Endodermal cell (in vitro differentiated cells): Measurements from ENCODE around the gene PRKG2. TPM values are rescaled to one million over a fixed set of nuclear protein-coding genes. Genes with fewer than 3 reads are reported as not detected.

Source experiments
- DNase-seq: peaks from one replicate; pipeline ENCODE4 v3.0.0-alpha.2; 2017
- H3K27ac ChIP-seq: 2 replicates; pipeline ENCODE4 v1.5.1; 2013; ENCODE audit warnings: mild to moderate bottlenecking, low read depth, low read length, moderate library complexity
- H3K27me3 ChIP-seq: 2 replicates; pipeline ENCODE4 v1.6.1; 2013; ENCODE audit warnings: mild to moderate bottlenecking, low read length, moderate library complexity; ENCODE audit not compliant: insufficient read depth, control insufficient read depth, poor library complexity, severe bottlenecking
- H3K36me3 ChIP-seq: 2 replicates; pipeline ENCODE4 v1.7.0; 2013; ENCODE audit warnings: mild to moderate bottlenecking, low read length, moderate library complexity; ENCODE audit not compliant: control insufficient read depth, insufficient read depth
- H3K4me1 ChIP-seq: one replicate; pipeline ENCODE4 v1.7.0; 2013; ENCODE audit warnings: low read length; ENCODE audit not compliant: control insufficient read depth, insufficient read depth
- H3K4me3 ChIP-seq: 2 replicates; pipeline ENCODE4 v1.5.1; 2013; ENCODE audit warnings: mild to moderate bottlenecking, low read length, moderate library complexity
- H3K9ac ChIP-seq: 2 replicates; pipeline ENCODE4 v1.6.1; 2013; ENCODE audit warnings: mild to moderate bottlenecking, low read length, moderate library complexity; ENCODE audit not compliant: poor library complexity, severe bottlenecking; ENCODE audit errors: extremely low read depth
- H3K9me3 ChIP-seq: 2 replicates; pipeline ENCODE4 v1.6.1; 2013; ENCODE audit warnings: mild to moderate bottlenecking, low read length, moderate library complexity; ENCODE audit not compliant: control insufficient read depth
- H3K27ac Mint-ChIP-seq: 2 replicates; pipeline ENCODE4 v1.8.0; 2020; ENCODE audit warnings: mixed read lengths
- H3K27me3 Mint-ChIP-seq: 2 replicates; pipeline ENCODE4 v1.8.0; 2021; ENCODE audit warnings: mild to moderate bottlenecking, mixed read lengths; ENCODE audit not compliant: insufficient read depth
- H3K36me3 Mint-ChIP-seq: 2 replicates; pipeline ENCODE4 v1.8.0; 2020; ENCODE audit warnings: low read depth, mixed read lengths
- H3K4me1 Mint-ChIP-seq: 2 replicates; pipeline ENCODE4 v1.8.0; 2020; ENCODE audit warnings: mixed read lengths
- H3K4me3 Mint-ChIP-seq: 2 replicates; pipeline ENCODE4 v1.8.0; 2020; ENCODE audit warnings: mild to moderate bottlenecking, moderate library complexity, mixed read lengths
- H3K9me3 Mint-ChIP-seq: 2 replicates; pipeline ENCODE4 v1.8.0; 2020; ENCODE audit warnings: mild to moderate bottlenecking, mixed read lengths
- WGBS, 2 experiments: methylation state at CpG; one replicate each; pipeline versions ENCODE4 v1.1.5 to v1.1.7; 2013; ENCODE audit warnings: missing lambda C conversion rate in 2 of 2, mixed read lengths in 1 of 2; ENCODE audit not compliant: insufficient coverage in 1 of 2, insufficient read length in 1 of 2; 5-methylcytosine and 5-hydroxymethylcytosine counted together
- total RNA-seq, 2 donors: library from RNA; stranded (reverse); fragmentation: NEBNext Ultra II Directional in 1 of 2; extraction: Animal tissue kit (Norgen Biotek cat#: 25700) in 1 of 2; gene quantifications; 2 replicates in 1 of 2; 3 replicates in 1 of 2; pipeline ENCODE4 v1.2.1, GENCODE V29; 2021
- TF ChIP-seq, protein P1 (sequence below): fragments of 200-600 bp; sonication (generic); conservative IDR thresholded peaks from 2 replicates; pipeline ENCODE4 v1.5.0; 2021; ENCODE audit warnings: antibody characterized with exemption, mild to moderate bottlenecking

PRKG2 gene
- total RNA-seq, 2 donors from 2014 or later: 1.3 to 2.4 TPM

DNA sequence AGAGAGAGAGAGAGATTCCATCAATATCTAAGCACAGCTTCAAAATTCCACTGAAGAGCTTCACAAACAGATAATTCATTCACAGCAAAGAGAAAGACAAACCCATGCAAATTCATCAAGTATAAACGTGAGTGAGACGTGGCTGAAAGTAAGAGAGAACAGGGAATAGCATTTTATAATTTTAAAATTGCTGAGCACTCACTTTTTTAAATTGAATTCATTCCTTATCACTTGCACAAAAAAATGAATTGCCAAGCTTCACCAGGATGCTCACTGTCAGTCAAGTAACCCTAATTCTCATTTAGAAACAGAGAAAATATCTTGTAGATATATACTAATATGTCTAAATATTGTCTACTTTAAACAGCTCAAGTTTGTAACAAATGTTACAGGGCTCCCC is 144.0 kb downstream of the PRKG2 start:
- Histone ChIP-seq H3K27me3 (peaks cover 11% of the 10 kb centered on the region), H3K4me1 (no peaks in the 10 kb centered on the region), H3K36me3 (no peaks in the 10 kb centered on the region), H3K4me3 (no peak overlapping the region), H3K9me3 (no peaks in the 10 kb centered on the region), H3K9ac (no peak overlapping the region), H3K27ac (no peak overlapping the region)
- DNase-seq: no peak
- Mint-ChIP-seq H3K27ac (no peak overlapping the region), H3K4me1 (peaks cover 3% of the 10 kb centered on the region), H3K9me3 (no peaks in the 10 kb centered on the region), H3K4me3 (no peak overlapping the region), H3K27me3 (peaks cover 15% of the 10 kb centered on the region), H3K36me3 (no peaks in the 10 kb centered on the region)
- 67% methylated on average over 2 of the region's 2 CpGs; no CpG with 5 or more reads in 1 of the 2 experiments for WGBS, 2 experiments
- TF ChIP-seq, protein P1, sequence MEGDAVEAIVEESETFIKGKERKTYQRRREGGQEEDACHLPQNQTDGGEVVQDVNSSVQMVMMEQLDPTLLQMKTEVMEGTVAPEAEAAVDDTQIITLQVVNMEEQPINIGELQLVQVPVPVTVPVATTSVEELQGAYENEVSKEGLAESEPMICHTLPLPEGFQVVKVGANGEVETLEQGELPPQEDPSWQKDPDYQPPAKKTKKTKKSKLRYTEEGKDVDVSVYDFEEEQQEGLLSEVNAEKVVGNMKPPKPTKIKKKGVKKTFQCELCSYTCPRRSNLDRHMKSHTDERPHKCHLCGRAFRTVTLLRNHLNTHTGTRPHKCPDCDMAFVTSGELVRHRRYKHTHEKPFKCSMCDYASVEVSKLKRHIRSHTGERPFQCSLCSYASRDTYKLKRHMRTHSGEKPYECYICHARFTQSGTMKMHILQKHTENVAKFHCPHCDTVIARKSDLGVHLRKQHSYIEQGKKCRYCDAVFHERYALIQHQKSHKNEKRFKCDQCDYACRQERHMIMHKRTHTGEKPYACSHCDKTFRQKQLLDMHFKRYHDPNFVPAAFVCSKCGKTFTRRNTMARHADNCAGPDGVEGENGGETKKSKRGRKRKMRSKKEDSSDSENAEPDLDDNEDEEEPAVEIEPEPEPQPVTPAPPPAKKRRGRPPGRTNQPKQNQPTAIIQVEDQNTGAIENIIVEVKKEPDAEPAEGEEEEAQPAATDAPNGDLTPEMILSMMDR: no peak

DNA sequence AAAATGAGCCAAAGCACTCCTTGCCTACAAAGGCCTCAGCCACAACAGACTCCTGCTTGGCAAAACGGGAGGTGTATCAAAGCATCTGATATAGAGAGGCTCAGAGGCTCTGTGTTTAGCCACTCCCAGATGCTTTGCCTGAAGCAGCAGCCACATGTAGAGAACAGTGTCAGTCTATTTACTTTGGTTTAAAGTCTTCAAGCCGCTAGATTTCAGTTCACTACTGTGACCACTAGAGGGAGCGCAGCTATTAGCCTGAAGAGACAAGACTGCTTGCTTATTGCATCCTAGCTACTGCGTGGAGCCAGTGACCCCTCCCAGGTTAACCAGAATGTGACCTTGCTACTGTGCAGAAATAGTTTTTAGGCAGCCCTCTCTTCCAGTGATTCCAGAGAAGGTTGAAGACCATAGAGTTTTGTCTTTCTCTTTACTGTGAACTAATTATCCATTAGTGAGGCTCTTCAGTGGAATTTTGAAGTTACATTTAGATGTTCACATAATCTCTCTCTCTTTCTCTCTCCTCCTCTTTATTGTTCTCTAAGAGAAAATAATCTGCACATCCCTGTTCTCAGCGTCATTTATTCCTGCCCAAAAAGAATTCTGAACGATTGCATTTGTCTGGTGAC is 145.2 kb downstream of the PRKG2 start:
- Mint-ChIP-seq H3K27me3 (peaks cover 16% of the 10 kb centered on the region), H3K4me1 (peaks cover 3% of the 10 kb centered on the region), H3K36me3 (no peaks in the 10 kb centered on the region), H3K4me3 (no peak overlapping the region), H3K27ac (no peak overlapping the region), H3K9me3 (no peaks in the 10 kb centered on the region)
- no peak overlapping the region for H3K27ac ChIP-seq
- H3K27me3 ChIP-seq: peaks cover 19% of the 10 kb centered on the region
- H3K36me3 ChIP-seq: no peaks in the 10 kb centered on the region
- H3K4me3 ChIP-seq: no peak overlapping the region
- no peaks in the 10 kb centered on the region for H3K4me1 ChIP-seq
- peak; percentile 92 for DNase-seq
- H3K9me3 ChIP-seq: no peaks in the 10 kb centered on the region
- WGBS, 2 experiments: 0 to 12% methylated on average over 3 to 6 of the region's 6 CpGs
- H3K9ac ChIP-seq: no peak overlapping the region
- TF ChIP-seq, protein P1: peak; percentile 95

DNA sequence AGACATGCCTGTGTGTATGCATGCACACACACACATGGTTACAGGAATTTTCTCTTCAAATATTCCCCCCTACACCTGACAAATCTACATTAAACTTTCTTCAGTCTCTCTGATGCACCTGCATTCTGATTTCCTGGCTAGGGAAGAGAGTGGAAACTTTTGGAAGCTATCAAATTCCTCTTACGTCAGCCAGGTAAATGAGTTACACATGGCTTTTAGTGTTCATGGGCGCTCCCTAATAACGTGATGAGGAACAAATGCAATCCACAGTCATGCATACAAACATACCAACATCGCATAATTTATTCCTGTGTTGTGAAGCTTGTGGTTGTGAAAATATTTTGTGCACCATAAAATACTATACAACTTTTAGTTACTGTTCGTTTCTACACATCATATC is 149.6 kb downstream of the PRKG2 start:
- H3K9ac ChIP-seq: no peak overlapping the region
- TF ChIP-seq, protein P1: no peak
- H3K27me3 Mint-ChIP-seq: peaks cover 4% of the 10 kb centered on the region
- no peaks in the 10 kb centered on the region for H3K9me3 Mint-ChIP-seq
- peaks cover 16% of the 10 kb centered on the region for H3K27me3 ChIP-seq
- no peak overlapping the region for H3K27ac Mint-ChIP-seq
- H3K27ac ChIP-seq: no peak overlapping the region
- no peak overlapping the region for H3K4me3 Mint-ChIP-seq
- H3K4me1 ChIP-seq: no peaks in the 10 kb centered on the region
- WGBS, 2 experiments: 76% methylated on average over 4 of the region's 5 CpGs; no CpG with 5 or more reads in 1 of the 2 experiments
- H3K4me1 Mint-ChIP-seq: peaks cover 3% of the 10 kb centered on the region
- DNase-seq: no peak
- no peak overlapping the region for H3K4me3 ChIP-seq
- no peaks in the 10 kb centered on the region for H3K9me3 ChIP-seq
- H3K36me3 Mint-ChIP-seq: no peaks in the 10 kb centered on the region
- no peaks in the 10 kb centered on the region for H3K36me3 ChIP-seq
